ENCODE measurements around the gene BARHL1. TPM values are rescaled to one million over a fixed set of nuclear protein-coding genes. Genes with fewer than 3 reads are reported as not detected.

Gene BARHL1
- total RNA-seq (2014; rRNA removed; shearing (Covaris generic)) (not detected in 2 replicates), total RNA-seq (2022) (not detected in 2 replicates), Bru-seq, nascent RNA (not detected), BruChase-seq, experiment 1, labeled RNA remaining after a 6-hour chase (not detected), BruChase-seq, experiment 2, labeled RNA remaining after a 2-hour chase (not detected)
- long read RNA-seq: 0 reads

DNA sequence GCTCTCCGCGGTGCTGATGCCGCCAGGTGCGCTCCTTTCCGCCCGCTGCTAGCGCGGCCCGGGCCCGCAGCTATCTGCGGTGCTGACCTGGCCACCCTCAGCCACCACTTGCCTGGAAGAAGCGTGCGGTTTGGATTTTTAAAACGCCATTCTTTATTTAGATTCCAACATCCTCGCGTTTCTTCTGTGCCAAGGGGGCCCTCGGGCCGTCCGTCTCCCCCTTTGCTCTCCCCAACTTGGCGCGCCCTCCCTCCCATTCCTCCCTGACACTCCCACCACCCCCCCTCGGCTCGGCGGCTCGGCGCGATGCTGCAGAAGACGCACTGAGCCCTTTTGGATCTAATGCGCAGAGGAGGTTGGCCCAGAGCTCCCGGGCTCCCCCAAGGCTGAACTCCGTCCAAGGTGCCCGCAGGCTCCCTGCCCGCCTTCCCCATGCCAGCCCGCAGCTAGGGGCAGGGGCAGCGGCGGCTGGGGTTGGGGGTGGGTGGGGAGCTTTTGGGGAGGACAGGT is at the start of gene BARHL1:
Gene BARHL1, plus strand, starts transcription at position 331 of the 510 bp plus-strand sequence. CDS start 192 bp downstream, outside the sequence.
- H3K4me1 ChIP-seq (ENCODE audit: insufficient read depth, low read length, poor library complexity, severe bottlenecking): no peaks in the 10 kb centered on the region
- no peaks in the 10 kb centered on the region for H3K36me3 ChIP-seq (ENCODE audit: insufficient read depth, low read length)
- no peak for TF ChIP-seq EZH2phosphoT487 (IDR thresholded peaks at IDR 0.05; ENCODE audit: borderline replicate concordance, low read depth, low read length)
- TF ChIP-seq, protein P1, sequence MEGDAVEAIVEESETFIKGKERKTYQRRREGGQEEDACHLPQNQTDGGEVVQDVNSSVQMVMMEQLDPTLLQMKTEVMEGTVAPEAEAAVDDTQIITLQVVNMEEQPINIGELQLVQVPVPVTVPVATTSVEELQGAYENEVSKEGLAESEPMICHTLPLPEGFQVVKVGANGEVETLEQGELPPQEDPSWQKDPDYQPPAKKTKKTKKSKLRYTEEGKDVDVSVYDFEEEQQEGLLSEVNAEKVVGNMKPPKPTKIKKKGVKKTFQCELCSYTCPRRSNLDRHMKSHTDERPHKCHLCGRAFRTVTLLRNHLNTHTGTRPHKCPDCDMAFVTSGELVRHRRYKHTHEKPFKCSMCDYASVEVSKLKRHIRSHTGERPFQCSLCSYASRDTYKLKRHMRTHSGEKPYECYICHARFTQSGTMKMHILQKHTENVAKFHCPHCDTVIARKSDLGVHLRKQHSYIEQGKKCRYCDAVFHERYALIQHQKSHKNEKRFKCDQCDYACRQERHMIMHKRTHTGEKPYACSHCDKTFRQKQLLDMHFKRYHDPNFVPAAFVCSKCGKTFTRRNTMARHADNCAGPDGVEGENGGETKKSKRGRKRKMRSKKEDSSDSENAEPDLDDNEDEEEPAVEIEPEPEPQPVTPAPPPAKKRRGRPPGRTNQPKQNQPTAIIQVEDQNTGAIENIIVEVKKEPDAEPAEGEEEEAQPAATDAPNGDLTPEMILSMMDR (conservative IDR thresholded peaks at IDR 0.05; ENCODE audit: low read length): no peak
- DNase-seq (ENCODE audit: low spot score): no peak
- BruUV-seq (replicated peaks): no TSS peak
- H3K9me3 ChIP-seq (ENCODE audit: low read length): no peaks in the 10 kb centered on the region
- POLR2A ChIA-PET: interaction anchor here (0.6 kb wide), 1 partner anchor 193 kb away, joined by 3 read pairs; no protein-coding TSS in a partner anchor
- H3K9me2 ChIP-seq (ENCODE audit: insufficient read depth, low read length): no peaks in the 10 kb centered on the region
- intact Hi-C loops (cut with micrococcal nuclease; ENCODE audit: unreplicated experiment): no loop called here
- no peak within 1 kb of the TSS for H3K4me3 ChIP-seq (ENCODE audit: low read depth, low read length, poor library complexity, severe bottlenecking)
- no peak within 1 kb of the TSS for H3K4me2 ChIP-seq (ENCODE audit: low read length)
- CTCF ChIA-PET (ENCODE audit: unreplicated experiment): no interaction called here
- no peaks in the 10 kb centered on the region for H3K79me2 ChIP-seq (ENCODE audit: insufficient read depth, low read depth, low read length)
- H2AFZ ChIP-seq (ENCODE audit: low read length): no peak within 1 kb of the TSS
- no peak within 1 kb of the TSS for H3K27ac ChIP-seq (ENCODE audit: low read depth, low read length, poor library complexity, severe bottlenecking)
- no peaks in the 10 kb centered on the region for H4K20me1 ChIP-seq (ENCODE audit: insufficient read depth, low read length)

GRCh38 chr9:132534832-132535231 is 47.6 kb upstream of the BARHL1 start:
- intact Hi-C loops (cut with micrococcal nuclease; ENCODE audit: unreplicated experiment): no loop called here
- Histone ChIP-seq H3K4me3 (ENCODE audit: low read depth, low read length, poor library complexity, severe bottlenecking) (no peak overlapping the region), H3K79me2 (ENCODE audit: insufficient read depth, low read depth, low read length) (no peaks in the 10 kb centered on the region), H4K20me1 (ENCODE audit: insufficient read depth, low read length) (no peaks in the 10 kb centered on the region), H3K9me2 (ENCODE audit: insufficient read depth, low read length) (no peaks in the 10 kb centered on the region), H3K9me3 (ENCODE audit: low read length) (0 out of 2 replicates have a peak, but pooled peaks cover 2% of the 10 kb centered on the region), H3K4me2 (ENCODE audit: low read length) (no peak overlapping the region), H3K4me1 (ENCODE audit: insufficient read depth, low read length, poor library complexity, severe bottlenecking) (no peaks in the 10 kb centered on the region), H2AFZ (ENCODE audit: low read length) (no peak overlapping the region), H3K36me3 (ENCODE audit: insufficient read depth, low read length) (no peaks in the 10 kb centered on the region), H3K27ac (ENCODE audit: low read depth, low read length, poor library complexity, severe bottlenecking) (no peak overlapping the region)
- no peak for TF ChIP-seq EZH2phosphoT487 (IDR thresholded peaks at IDR 0.05; ENCODE audit: borderline replicate concordance, low read depth, low read length)
- TF ChIP-seq, protein P1 (conservative IDR thresholded peaks at IDR 0.05; ENCODE audit: low read length): no peak
- CTCF ChIA-PET (ENCODE audit: unreplicated experiment): no interaction called here
- DNase-seq (ENCODE audit: low spot score): no peak
- BruUV-seq (replicated peaks): no TSS peak
- POLR2A ChIA-PET: no interaction called here

GRCh38 chr9:132536124-132536523 is 46.3 kb upstream of the BARHL1 start:
- Histone ChIP-seq H3K36me3 (ENCODE audit: insufficient read depth, low read length) (no peaks in the 10 kb centered on the region), H3K4me2 (ENCODE audit: low read length) (no peak overlapping the region), H3K79me2 (ENCODE audit: insufficient read depth, low read depth, low read length) (no peaks in the 10 kb centered on the region), H3K4me1 (ENCODE audit: insufficient read depth, low read length, poor library complexity, severe bottlenecking) (no peaks in the 10 kb centered on the region), H3K27ac (ENCODE audit: low read depth, low read length, poor library complexity, severe bottlenecking) (no peak overlapping the region), H3K9me3 (ENCODE audit: low read length) (0 out of 2 replicates have a peak, but pooled peaks cover 2% of the 10 kb centered on the region), H3K4me3 (ENCODE audit: low read depth, low read length, poor library complexity, severe bottlenecking) (no peak overlapping the region), H2AFZ (ENCODE audit: low read length) (no peak overlapping the region), H4K20me1 (ENCODE audit: insufficient read depth, low read length) (no peaks in the 10 kb centered on the region), H3K9me2 (ENCODE audit: insufficient read depth, low read length) (no peaks in the 10 kb centered on the region)
- DNase-seq (ENCODE audit: low spot score): peak; percentile 24
- intact Hi-C loops (cut with micrococcal nuclease; ENCODE audit: unreplicated experiment): no loop called here
- no TSS peak for BruUV-seq (replicated peaks)
- ChIA-PET POLR2A (interaction anchor here (0.7 to 1.2 kb wide), 2 partner anchors 12 to 761 kb away, joined by 4 read pairs; no protein-coding TSS in a partner anchor), CTCF (ENCODE audit: unreplicated experiment) (no interaction called here)
- TF ChIP-seq EZH2phosphoT487 (IDR thresholded peaks at IDR 0.05; ENCODE audit: borderline replicate concordance, low read depth, low read length): no peak
- TF ChIP-seq, protein P1 (conservative IDR thresholded peaks at IDR 0.05; ENCODE audit: low read length): no peak

All from OCI-LY7 (cell line).